ENCODE data around the gene UBL3. TPM values are rescaled to one million over a fixed set of nuclear protein-coding genes. Genes with fewer than 3 reads are reported as not detected.

UBL3 gene
- total RNA-seq, 1 experiment from 2014 or later, result 19.0 TPM

- Histone ChIP-seq H3K79me2 (ENCODE audit: insufficient read depth, low read length) (no peaks in the 10 kb centered on the region), H4K91ac (ENCODE audit: insufficient read length, low read depth, low read length) (no peak overlapping the region), H2BK5ac (ENCODE audit: insufficient read length, low read length) (no peak overlapping the region), H3K4me2 (ENCODE audit: insufficient read depth, insufficient read length, low read length) (no peak overlapping the region), H3K4ac (ENCODE audit: low read depth, low read length) (no peak overlapping the region), H3T11ph (ENCODE audit: low read length) (no peak overlapping the region), H2BK12ac (ENCODE audit: insufficient read length, low read depth, low read length) (no peak overlapping the region), H2AK5ac (ENCODE audit: insufficient read length, low read length) (no peak overlapping the region), H3K14ac (ENCODE audit: insufficient read depth, low read length) (no peak overlapping the region), H4K8ac (replicated peaks; ENCODE audit: insufficient read length, low read depth, low read length) (no peak overlapping the region), H4K20me1 (ENCODE audit: control insufficient read depth, insufficient read depth, insufficient read length) (no peaks in the 10 kb centered on the region), H3K9me3 (ENCODE audit: control insufficient read depth, low read depth, low read length) (no peaks in the 10 kb centered on the region), H3K4me1 (ENCODE audit: insufficient read depth, low read length) (no peaks in the 10 kb centered on the region), H3K79me1 (ENCODE audit: insufficient read depth, low read depth, low read length, poor library complexity, severe bottlenecking) (no peaks in the 10 kb centered on the region), H3K27ac (ENCODE audit: insufficient read length, low read depth, low read length) (no peak overlapping the region), H3K56ac (ENCODE audit: insufficient read length, low read depth, low read length) (no peak overlapping the region), H2BK120ac (ENCODE audit: low read depth, low read length, poor library complexity, severe bottlenecking) (no peak overlapping the region), H2BK20ac (ENCODE audit: low read depth, low read length, poor library complexity, severe bottlenecking) (no peak overlapping the region), H3K27me3 (ENCODE audit: insufficient read depth, low read length) (no peaks in the 10 kb centered on the region), H2BK15ac (ENCODE audit: low read depth, low read length) (no peak overlapping the region), H3K9ac (ENCODE audit: extremely low read depth, insufficient read length, low read length) (no peak overlapping the region), H3K23me2 (ENCODE audit: insufficient read length, low read depth, low read length, poor library complexity, severe bottlenecking) (no peaks in the 10 kb centered on the region), H4K5ac (ENCODE audit: insufficient read length, low read depth, low read length) (no peak overlapping the region), H2AFZ (ENCODE audit: low read length) (no peak overlapping the region), H3K23ac (ENCODE audit: insufficient read length, low read depth, low read length) (no peak overlapping the region), H3K18ac (ENCODE audit: insufficient read length, low read depth, low read length) (no peak overlapping the region)
- TF ChIP-seq CTCF (conservative IDR thresholded peaks at IDR 0.05), result no peak
- no CpG with 5 or more reads among the region's 2 CpGs for WGBS (ENCODE audit: extremely low coverage, insufficient read length, low lambda C conversion rate)
- H3K27me3 Mint-ChIP-seq (ENCODE audit: low read depth), result no peaks in the 10 kb centered on the region; the same call in 1 of the 2 replicates
- H3K9me3 Mint-ChIP-seq, result no peaks in the 10 kb centered on the region
- no peak for DNase-seq
- no peaks in the 10 kb centered on the region for H3K36me3 Mint-ChIP-seq (ENCODE audit: insufficient read depth in 1 of 3, low read depth in 3 of 3)
- H3K27ac Mint-ChIP-seq, result no peak overlapping the region
- H3K4me1 Mint-ChIP-seq, result peaks cover 3 to 4% of the 10 kb centered on the region in 2 experiments; a peak in 2 of 4 replicates
- H3K4me3 Mint-ChIP-seq, result no peak overlapping the region
Observed at GRCh38 chr13:29857085-29857484, 6.7 kb upstream of the UBL3 start.
